Ascending aorta (tissue), 2 donors: ENCODE results near the gene RAD51. TPM values are rescaled to one million over a fixed set of nuclear protein-coding genes. Genes with fewer than 3 reads are reported as not detected.
A peak's percentile ranks its signal among the peaks of the same experiment; 100 is the strongest.

Source experiments
- DNase-seq, 2 donors: peaks; one replicate each; pipeline ENCODE4 v3.0.0-alpha.2; 2019; ENCODE audit warnings: low spot score in 2 of 2
- H3K27ac ChIP-seq, 2 donors: fragments of 200-600 bp; sonication (generic); one replicate each; pipeline ENCODE4 v1.5.1; 2016 to 2017; ENCODE audit warnings: mild to moderate bottlenecking in 1 of 2
- H3K27me3 ChIP-seq: fragments of 200-600 bp; sonication (generic); one replicate; pipeline ENCODE4 v1.5.1; 2017
- H3K36me3 ChIP-seq, 2 donors: fragments of 200-600 bp; sonication (generic); one replicate each; pipeline ENCODE4 v1.5.1; 2016
- H3K4me1 ChIP-seq, 2 donors: fragments of 200-600 bp; sonication (generic); one replicate each; pipeline ENCODE4 v1.5.1; 2016 to 2017; ENCODE audit warnings: mild to moderate bottlenecking in 1 of 2
- H3K4me3 ChIP-seq, 2 donors: fragments of 200-600 bp; sonication (generic); one replicate each; pipeline ENCODE4 v1.5.1; 2016 to 2017; ENCODE audit warnings: mild to moderate bottlenecking in 1 of 2
- H3K9me3 ChIP-seq, 2 donors: fragments of 200-600 bp; sonication (generic); one replicate each; pipeline ENCODE4 v1.5.1; 2016
- CTCF ChIP-seq, 3 experiments: fragments of 200-600 bp in 2 of 3; fragments of 450-650 bp in 1 of 3; sonication (generic) in 2 of 3; IDR thresholded peaks; one replicate each; pipeline ENCODE4 v1.5.1; 2016 to 2019; ENCODE audit warnings: antibody characterized with exemption in 3 of 3, mild to moderate bottlenecking in 1 of 3, moderate library complexity in 1 of 3
- intact Hi-C: fragments of 100-400 bp; cut with DNase I; formaldehyde crosslinking; loops from one replicate; pipeline ENCODE4 v1.15.1; 2023
- total RNA-seq: library from RNA; depleted of rRNA; stranded (reverse); fragments of >200 nt; gene quantifications from one replicate; pipeline ENCODE4 v1.1.0, GENCODE V29; 2016

RAD51 gene
- total RNA-seq, 1 donor from 2014 or later: not detected

DNA sequence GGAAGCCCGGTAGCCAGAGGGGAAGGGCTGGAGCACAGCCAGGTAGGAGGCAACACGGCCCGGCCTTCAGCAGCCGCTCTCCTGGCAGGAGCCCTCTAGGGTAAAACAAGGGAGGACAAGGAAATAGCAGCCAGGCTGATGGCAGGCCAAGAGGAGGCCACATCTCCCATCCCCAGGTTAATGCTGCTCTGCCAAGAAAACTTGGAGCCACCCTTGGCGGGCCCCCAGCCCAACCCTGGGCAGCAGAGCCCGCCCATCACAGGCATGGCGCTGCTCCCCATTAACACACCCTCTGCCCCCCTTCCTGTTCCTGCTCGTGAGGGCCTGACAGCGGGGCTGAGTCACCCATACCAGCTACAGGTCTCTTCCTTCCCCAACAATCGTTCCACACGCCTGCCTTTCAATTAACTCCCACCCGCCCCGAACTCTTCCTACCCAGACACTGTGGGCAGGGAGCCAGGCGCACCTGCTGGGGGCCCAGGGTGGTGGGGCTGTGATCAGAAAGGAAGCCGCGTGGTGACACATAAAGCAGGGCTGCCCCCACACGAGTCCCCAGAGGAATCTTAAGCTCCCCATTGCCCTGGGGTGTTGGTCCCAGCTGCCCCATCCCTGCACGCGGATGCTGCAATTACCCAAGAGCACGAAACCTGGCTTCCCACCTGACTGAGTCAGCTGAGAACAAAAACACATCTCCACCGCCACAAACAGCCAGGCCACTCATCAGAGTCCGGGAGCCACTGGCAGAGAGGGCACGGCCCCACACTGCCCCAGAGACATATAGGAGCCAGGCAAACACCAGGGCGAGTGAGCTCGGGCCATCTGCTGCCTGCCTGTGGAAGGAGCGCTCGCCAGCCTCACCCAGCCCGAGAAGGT is 74.5 kb downstream of the RAD51 start, which contains the start of gene C15orf62:
C15orf62 (plus strand) TSS at position 707 of the 873 bp plus-strand sequence. CDS start 516 bp downstream, outside the sequence.
- DNase-seq: peak in 1 of 2 donors; percentile 65
- intact Hi-C loops: no loop called here
- TF ChIP-seq CTCF (IDR thresholded peaks at IDR 0.05): no peak

DNA sequence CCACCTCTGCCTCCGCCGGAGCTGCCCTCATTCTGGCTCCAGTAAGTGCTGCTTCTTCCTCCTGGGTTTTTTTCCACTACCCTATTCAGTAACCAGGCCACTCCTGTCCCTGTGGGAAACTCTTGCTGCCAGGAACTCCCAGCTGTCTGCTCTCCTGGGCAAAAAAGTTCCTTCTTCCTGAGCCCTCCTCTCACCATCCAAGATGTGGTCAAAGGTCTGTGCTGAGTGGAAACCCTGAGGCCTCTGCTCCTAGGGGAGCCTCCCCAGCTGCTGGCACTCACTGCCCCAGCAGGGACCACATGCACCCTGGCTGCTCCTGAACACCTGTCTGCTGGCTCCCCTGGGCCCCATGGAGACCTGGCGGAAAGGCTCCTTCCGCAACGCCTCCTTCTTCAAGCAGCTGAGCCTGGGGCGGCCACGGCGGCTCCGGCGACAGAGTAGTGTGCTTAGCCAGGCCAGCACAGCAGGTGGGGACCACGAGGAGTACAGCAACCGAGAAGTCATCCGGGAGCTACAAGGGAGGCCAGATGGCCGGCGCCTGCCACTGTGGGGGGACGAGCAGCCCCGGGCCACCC is 75.3 kb downstream of the RAD51 start:
- Histone ChIP-seq H3K27ac (no peak overlapping the region), H3K4me1 (peaks cover 0 to 13% of the 10 kb centered on the region in 2 donors), H3K4me3 (no peak overlapping the region), H3K9me3 (no peaks in the 10 kb centered on the region), H3K36me3 (peaks cover 23 to 52% of the 10 kb centered on the region in 2 donors), H3K27me3 (no peaks in the 10 kb centered on the region)
- no peak for DNase-seq
- intact Hi-C loops: no loop called here
- TF ChIP-seq CTCF (IDR thresholded peaks at IDR 0.05): no peak

More for the DNA sequence above, 74.5 kb downstream of the RAD51 start, which contains the start of gene C15orf62:
- Histone ChIP-seq H3K27me3 (no peaks in the 10 kb centered on the region), H3K27ac (peak within 1 kb of the TSS; percentile 12 to 18), H3K36me3 (peaks cover 16 to 45% of the 10 kb centered on the region in 2 donors), H3K9me3 (no peaks in the 10 kb centered on the region), H3K4me3 (no peak within 1 kb of the TSS), H3K4me1 (peaks cover 3 to 16% of the 10 kb centered on the region in 2 donors)

DNA sequence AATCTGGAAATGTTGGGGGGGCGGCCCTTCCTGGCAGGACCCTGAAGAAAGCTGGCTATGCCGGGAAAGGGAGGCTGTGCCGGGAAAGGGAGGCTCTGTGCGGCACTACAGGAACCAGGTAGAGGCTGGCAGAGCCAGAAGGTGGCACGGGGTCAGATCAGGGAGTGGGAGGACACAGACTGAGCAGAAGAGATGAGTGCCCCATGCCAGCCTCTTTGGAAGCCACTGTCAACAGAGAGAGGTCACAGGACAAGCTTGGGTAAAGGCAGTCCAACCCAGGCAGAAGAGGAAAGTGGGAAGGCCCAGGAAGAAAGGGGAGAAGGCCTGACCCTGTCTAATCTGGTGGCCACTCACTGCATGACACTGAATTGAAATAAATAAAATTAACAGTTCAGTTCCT is 76.3 kb downstream of the RAD51 start:
- Histone ChIP-seq H3K9me3 (no peaks in the 10 kb centered on the region), H3K4me3 (no peak overlapping the region), H3K4me1 (peaks cover 0 to 5% of the 10 kb centered on the region in 2 donors), H3K27me3 (no peaks in the 10 kb centered on the region), H3K27ac (no peak overlapping the region), H3K36me3 (peaks cover 33 to 60% of the 10 kb centered on the region in 2 donors)
- intact Hi-C loops: no loop called here
- DNase-seq: no peak
- TF ChIP-seq CTCF (IDR thresholded peaks at IDR 0.05): no peak

DNA sequence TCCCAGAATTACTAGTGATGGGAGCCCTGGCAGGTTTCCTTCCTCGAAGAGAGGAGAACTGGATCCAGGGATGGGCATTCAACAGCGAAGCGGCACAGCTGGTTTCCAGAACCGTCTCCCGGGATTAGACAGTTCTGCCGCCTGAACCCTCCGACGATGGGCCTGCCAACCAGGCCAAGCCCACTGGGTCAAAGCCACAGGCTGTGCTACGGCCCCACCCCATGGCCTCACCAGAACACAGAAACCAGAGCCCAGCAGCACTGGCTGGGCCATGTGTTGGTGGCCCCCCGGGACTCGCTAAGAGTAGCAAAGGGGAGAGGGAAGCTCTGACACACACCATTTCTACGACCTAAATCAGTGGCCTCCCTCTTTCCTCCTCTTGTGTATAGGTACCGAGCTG is 77.0 kb downstream of the RAD51 start:
- DNase-seq: no peak
- Histone ChIP-seq H3K27me3 (no peaks in the 10 kb centered on the region), H3K36me3 (peaks cover 41 to 68% of the 10 kb centered on the region in 2 donors), H3K4me1 (no peaks in the 10 kb centered on the region), H3K4me3 (no peak overlapping the region), H3K9me3 (no peaks in the 10 kb centered on the region), H3K27ac (no peak overlapping the region)
- intact Hi-C loops: no loop called here
- no peak for TF ChIP-seq CTCF (IDR thresholded peaks at IDR 0.05)

GRCh38 chr15:40773496-40773895 is 78.5 kb downstream of the RAD51 start:
- no peak overlapping the region for H3K27ac ChIP-seq
- no peaks in the 10 kb centered on the region for H3K9me3 ChIP-seq
- H3K4me1 ChIP-seq: no peaks in the 10 kb centered on the region
- H3K4me3 ChIP-seq: no peak overlapping the region
- H3K27me3 ChIP-seq: no peaks in the 10 kb centered on the region
- H3K36me3 ChIP-seq: peaks cover 56 to 68% of the 10 kb centered on the region in 2 donors
- intact Hi-C loops: no loop called here
- TF ChIP-seq CTCF (IDR thresholded peaks at IDR 0.05): no peak
- DNase-seq: no peak
